HCEC 1CT (cell line): Measurements from ENCODE around the gene KCNK10.

Experiments used
- DNase-seq: peaks from one replicate; pipeline ENCODE4 v3.0.0-alpha.2; 2017

KCNK10 gene

DNA sequence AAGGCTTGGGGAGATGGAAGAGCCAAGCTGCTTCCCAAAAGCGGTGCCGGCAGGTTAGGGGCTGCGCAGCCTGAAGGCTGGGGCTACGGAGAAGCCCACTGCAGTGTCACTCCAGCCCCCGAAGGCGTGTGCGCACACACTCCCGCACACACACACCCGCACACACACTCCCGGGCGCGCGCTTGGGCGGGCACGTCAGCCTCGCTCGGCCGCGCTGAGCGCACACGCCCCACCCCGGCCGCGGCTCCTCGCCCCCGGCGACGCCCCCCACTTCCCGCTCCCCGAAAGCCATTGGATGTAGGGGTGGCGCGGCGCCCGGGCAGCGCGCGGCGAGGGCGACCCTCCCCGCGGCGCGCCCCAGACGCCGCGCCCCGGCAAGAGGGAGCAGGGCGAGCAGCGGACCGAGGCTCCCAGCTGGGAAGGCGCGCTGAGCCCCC, at the start of gene KCNK10:
Gene KCNK10 (minus strand): TSS at position 184 of the 437 bp plus-strand sequence. CDS start 471 bp downstream, outside the sequence.
- DNase-seq: no peak

DNA sequence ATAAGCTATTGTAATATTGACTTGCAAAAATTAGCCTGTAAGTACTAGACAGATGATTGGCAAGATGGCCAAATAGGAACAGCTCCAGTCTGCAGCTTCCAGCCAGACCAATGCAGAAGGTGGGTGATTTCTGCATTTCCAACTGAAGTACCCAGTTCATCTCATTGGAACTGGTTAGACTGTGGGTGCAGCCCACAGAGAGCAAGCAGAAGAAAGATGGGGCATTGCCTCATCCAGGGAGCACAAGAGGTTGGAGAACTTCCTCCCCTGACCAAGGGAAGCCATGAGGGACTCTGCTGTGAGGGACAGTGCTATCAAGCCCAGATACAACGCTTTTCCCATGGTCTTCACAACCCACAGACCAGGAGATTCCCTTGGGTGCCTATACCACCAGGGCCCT, 46.4 kb upstream of the KCNK10 start:
- DNase-seq: no peak

DNA sequence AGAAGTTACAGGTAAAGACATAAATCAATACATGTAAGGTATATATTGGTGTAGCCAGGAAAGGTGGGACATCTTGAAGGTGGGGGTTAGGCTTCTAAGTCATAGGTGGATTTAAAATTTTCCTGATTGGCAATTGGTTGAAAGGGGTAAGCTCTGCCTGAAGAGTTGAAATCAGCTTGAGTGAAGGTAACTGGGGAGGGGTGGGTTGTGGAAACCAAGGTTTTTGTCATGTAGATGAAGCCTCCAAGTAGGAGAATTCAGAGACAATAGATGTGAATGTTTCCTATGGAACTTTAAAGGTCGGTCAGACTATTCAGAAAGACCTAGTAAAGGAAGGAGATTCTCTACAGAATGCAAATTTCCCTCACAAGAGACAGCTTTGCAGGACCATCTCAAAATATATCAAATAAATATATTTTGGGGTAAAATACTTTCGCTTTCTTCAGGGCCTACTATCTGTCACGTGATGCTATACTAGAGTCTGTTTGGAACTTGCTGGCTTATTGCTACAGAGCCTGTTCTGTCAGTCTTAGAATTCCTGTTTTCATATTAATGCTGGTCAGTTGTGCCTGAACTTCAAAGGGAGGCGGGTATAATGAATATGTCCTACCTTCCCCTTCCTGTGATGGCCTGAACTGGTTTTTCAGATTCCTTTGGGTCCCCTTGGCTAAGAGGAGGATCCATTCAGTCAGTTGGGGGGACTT, 41.8 kb upstream of the KCNK10 start:
- no peak for DNase-seq

- no peak for DNase-seq
Measured at GRCh38 chr14:88363644-88364043, 40.6 kb upstream of the KCNK10 start.

DNA sequence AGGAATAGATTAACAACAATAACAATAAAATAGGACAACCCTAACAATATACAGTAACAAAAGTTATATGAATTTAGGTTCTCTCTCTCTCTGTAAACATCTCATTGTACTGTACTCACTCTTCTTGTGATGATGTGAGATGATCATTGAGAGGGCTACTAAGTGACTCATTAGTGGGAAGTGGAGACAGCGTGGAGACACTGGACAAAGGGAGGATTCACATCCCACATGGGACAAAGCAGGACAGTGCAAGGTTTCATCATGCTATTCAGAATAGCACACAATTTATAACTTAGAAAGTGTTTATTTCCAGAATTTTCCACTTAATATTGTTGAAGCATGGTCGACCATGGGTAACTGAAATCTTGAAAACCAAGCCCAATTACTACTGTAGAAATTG, 36.4 kb upstream of the KCNK10 start:
- DNase-seq: no peak

DNA sequence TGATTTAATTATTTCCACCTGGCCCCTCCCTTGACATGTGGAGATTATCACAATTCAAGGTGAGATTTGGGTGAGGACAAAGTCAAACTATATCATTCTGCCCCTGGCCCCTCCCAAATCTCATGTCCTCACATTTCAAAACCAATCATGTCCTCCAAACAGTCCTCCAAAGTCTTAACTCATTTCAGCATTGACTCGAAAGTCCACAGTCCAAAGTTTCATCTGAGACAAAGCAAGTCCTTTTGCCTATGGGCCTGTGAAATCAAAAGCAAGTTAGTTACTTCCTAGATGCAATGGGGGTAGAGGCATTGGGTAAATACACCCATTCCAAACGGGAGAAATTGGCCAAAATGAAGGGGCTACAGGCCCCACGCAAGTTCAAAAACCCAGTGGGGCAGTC, 31.3 kb upstream of the KCNK10 start:
- no peak for DNase-seq

DNA sequence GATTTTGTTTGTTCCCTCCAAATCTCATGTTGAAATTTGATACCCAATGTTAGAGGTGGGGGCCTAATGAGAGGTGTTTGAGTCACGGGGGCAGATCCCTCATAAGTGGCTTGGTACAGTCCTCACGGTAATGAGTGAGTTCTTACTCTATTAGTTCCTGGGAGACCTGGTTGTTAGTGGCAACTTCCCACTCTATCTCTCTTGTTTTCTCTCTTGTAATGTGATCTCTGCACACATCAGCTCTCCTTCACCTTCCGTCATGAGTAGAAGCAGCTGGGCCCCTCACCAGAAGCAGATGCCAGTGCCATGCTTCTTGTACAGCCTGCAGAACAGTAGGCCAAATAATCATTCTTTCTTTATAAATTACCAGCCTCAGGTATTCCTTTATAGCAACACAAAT, 29.6 kb upstream of the KCNK10 start:
- DNase-seq: no peak

GRCh38 chr14:88351966-88352691, 29.1 kb upstream of the KCNK10 start:
- no peak for DNase-seq

- no peak for DNase-seq
Measured at GRCh38 chr14:88348546-88348945, 25.5 kb upstream of the KCNK10 start.

- DNase-seq: no peak
Measured at GRCh38 chr14:88346048-88346639, 23.1 kb upstream of the KCNK10 start.

DNA sequence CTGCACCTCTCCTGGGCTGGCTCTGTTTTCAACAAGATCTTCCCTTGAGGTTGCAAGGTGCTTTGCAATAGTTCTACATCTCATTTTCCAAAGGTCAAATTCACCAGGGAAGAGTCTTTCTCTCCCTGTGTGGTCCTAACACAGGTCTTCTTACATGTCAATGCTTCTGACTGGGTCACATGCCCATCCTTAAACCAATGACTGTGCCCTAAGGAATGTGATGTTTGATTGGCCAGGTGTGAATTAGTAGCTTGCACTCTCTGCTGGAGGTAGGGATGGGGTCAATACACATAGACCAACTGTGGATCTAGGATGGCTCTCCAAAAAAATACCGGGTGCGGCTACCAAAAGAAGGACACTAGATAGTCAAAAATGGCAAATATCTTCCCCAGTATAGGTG, 19.9 kb upstream of the KCNK10 start:
- DNase-seq: no peak

DNA sequence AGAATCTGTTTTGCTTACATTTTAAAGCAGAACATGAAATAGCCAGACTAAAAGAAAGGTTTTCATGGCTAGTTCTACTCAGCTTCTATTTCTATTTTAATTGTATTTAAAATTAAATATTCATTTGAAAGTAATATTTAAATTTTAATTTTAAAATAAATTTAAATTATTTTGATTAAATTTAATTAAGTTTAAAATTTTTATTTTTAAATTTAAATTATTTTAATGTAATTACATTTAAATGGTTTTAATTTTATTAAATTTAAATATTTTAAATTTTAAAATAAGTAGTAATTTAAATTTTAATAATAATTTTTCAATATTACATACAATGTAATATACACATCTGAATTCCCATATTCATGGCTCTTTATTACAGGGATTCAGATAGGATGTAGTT, 17.3 kb upstream of the KCNK10 start:
- no peak for DNase-seq

DNA sequence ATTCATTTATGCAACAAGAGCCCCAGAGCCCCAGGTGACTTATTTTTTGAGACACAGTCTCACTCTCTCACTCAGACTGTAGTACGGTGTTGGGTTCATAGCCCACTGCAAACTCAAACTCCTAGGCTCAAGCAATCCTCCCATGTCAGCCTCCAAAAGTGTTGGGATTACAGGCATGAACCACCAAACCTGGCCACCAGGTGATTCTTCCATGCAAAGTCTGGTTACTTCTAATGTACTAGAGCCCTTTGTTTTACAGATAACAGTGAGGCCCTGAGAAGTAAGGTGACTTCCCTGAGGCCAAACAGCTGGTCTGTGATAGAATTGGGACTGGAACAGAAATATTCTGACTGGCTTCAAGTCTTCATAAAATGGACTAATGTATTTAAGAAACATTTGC, 10.0 kb upstream of the KCNK10 start:
- DNase-seq: no peak

DNA sequence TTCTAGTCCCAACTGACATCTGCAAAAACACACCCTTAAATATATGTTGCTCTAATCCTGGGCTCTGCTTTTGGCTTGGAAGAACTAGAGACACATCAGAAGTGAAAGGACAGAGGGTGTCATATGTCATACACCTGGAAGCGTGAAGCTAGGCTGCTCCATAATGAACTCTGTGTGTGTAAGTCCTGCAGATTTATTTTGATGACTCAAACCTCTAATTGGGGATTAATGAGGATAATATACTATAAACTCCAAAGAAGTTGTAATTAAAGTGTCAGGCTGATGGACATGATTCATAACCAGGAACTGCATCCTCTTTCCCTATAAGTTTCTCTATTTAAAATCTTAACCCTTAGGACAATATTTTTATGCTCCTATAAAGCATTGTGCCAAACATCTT, 4.4 kb upstream of the KCNK10 start:
- DNase-seq: no peak

DNA sequence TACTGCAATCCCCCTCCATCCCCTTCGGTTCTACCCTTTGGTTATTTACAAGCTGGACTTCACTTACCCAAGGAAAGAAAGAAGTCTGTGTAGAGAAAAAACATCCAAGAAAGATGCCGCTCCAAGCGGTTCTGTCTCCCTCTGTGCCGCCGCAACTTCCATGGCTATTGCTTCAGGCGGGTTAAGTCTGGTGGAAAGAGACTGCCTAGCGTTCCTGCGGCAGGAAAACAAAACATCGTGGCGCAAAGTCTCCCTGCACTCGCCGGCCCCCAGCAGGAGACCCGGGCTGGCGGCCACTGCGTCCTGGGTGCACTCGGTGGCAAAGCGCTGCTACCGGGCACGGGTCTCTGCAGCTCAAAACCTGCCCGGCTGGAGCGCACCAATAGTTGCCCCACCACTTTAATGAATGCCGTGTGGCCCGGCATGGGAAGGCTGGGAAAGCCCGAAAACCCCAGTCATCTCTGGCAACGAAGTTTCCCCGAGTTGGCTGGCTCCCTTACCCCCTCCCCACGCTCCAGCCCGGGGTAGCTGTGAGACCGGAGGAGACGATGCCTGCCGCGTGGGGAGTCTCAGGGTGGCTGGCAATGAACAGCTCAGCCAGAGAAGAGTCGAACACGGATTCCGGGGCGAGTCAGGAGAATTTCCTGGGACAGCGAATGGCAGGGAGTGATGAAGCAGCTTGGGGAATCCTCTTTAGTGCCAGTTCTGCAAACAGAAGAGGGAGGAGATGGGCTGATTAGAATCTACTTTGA, 3.5 kb upstream of the KCNK10 start:
- no peak for DNase-seq

GRCh38 chr14:88325883-88326282, 2.8 kb upstream of the KCNK10 start:
- DNase-seq: no peak

DNA sequence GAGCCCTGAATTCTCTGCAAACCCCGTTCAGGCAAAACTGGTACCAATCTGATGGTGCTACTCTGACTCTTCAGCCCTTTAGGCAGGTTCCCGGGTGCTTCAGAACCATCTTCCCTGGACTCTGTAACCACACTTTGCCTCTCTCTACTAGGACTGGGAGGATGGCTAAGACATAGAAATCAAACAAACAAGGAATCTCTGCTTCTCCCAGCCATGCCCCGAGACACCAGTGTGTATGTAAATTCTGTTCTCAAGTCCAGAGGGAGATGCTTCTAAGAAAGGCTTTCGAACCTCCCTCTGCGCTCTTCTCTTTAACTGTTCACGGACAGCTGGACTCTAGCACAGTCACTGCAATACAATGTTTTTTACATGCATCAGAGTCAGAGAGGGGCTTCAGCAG, 1.9 kb upstream of the KCNK10 start:
- DNase-seq: no peak

DNA sequence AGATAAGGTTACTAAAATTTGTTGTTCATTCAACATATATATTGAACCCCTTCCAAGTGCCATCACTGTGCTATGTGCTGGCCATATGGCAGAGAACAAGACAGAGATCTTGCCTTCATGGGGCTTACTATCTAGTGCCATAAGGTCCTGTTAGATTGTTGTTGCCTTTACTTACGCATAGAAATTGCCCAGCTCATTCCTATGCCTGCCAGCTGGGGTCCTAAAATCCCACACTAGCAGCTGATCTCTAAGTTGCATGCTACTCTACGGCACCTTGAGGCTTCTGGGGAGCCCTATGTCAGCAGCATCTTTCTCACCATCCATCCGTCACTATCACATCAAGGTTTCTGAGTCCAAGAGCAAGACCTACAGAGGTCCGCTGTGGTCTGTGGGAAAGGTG, 1.4 kb upstream of the KCNK10 start:
- no peak for DNase-seq

DNA sequence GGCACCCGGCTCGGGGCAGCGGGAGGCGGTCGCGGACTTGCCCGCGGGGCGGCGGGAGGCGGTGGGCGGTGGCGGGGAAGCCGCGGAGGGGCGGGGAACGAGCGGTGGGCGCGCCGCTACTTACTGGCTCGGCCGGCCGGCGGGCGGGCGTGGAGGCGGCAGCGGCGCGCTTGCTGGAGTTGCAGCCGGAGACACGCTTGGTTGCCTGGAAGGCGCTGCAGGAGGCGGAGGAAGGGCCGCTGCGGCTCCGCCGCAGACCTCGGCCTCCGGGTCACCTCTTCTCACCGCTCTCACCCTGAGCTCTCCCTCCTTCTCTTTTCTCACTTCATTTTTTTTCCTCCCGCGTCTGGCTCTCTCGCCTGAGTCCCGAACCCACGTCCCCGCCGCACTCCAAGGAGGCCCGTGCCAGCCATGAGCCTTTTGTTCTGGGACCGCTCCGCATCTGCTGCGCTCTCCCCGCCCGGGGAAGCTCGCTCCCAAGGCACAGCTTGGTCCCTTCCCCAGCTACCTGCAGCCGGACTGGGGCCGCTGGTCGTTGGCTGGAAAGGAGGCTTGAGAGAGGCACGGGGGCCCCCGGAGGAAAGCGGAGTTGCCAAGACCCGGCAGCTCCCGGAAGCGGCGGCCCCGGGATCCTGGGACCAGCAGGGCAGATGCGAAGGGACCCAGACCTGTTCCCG, 592 bp upstream of the KCNK10 start:
- peak; percentile 7 for DNase-seq

GRCh38 chr14:88322504-88323085, 474 bp downstream of the KCNK10 start:
- no peak for DNase-seq

DNA sequence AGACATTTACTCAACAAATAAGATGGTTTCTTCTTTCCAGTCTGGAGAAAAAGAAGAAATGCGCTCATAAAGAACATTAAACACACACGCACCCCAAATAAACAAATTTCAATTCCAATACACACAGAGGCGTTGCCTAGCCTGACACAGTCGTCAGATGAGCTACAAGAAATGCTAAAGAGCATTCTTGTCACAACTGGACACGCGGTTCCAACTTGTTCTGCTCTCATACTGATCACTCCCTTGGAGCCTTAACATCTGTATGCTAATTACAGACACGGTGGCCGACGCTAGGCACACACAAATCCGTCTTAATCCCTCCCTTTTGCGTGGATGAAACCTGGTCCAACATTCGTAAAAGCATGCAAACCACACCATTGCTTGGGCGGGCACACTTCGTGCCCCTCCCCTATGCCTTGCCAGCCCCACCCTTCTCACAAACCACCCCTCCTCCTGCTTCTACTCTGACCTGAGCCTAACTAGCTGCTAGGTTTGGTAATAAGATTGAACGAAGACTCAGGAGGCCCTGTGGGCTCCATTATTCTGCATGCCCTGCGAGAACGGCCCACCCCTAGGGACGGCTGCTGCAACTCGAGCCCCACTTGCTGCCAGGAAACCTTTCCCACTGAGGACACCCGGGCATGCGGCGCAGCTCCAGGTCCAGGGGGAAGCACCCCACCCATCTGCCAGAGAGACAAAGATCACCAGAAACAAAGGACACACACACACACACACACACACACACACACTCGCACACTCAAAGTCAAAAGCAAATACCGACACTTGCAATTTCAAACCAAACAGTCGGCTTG, 1.2 kb downstream of the KCNK10 start:
- DNase-seq: no peak

DNA sequence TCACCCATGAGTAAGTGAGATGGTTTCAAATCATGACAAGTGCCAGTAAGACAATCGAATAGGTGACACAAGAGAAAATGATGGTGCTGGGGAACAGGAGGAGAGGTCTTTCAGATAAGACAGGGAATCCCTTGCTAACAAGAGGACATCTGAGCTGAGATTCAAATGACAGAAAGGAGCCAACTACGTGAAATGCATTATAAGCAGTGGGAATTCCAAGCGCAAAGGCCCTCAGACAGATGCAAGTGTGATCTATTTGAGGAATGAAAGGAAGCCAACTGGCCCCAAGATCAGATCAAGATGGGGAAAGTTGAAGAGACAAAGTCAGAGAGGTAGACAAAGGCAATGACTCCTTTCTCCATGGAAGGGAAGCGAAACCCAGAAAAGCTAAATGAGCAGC, 4.7 kb downstream of the KCNK10 start:
- no peak for DNase-seq
